ENCODE measurements around the gene TRAPPC2L. TPM values are rescaled to one million over a fixed set of nuclear protein-coding genes. Genes with fewer than 3 reads are reported as not detected.

TRAPPC2L gene
- total and polyA plus RNA-seq, 2 experiments from 2014 or later: 58.7 to 215 TPM

- Histone ChIP-seq H3K79me2 (no peaks in the 10 kb centered on the region), H3K36me3 (replicated peaks; ENCODE audit: insufficient read depth, low read depth) (no peaks in the 10 kb centered on the region), H3K4me1 (ENCODE audit: insufficient read depth) (no peaks in the 10 kb centered on the region), H3K9me3 (ENCODE audit: low read depth) (no peaks in the 10 kb centered on the region), H3K9me2 (replicated peaks; ENCODE audit: insufficient read depth) (no peaks in the 10 kb centered on the region), H3K27ac (no peak overlapping the region), H3K4me3 (no peak overlapping the region), H3K27me3 (no peaks in the 10 kb centered on the region), H3K4me2 (no peak overlapping the region), H4K20me1 (ENCODE audit: insufficient read depth, poor library complexity, severe bottlenecking) (no peaks in the 10 kb centered on the region), H2AFZ (no peak overlapping the region)
- WGBS (ENCODE audit: low lambda C conversion rate, missing lambda C conversion rate): 90% methylated on average over 55 of the region's 57 CpGs
- DNase-seq (ENCODE audit: low spot score): no peak
- no peak for TF ChIP-seq EZH2 (IDR thresholded peaks at IDR 0.05; ENCODE audit: borderline replicate concordance)
- no peak for TF ChIP-seq CTCF (IDR thresholded peaks at IDR 0.05; ENCODE audit: poor library complexity)
- TF ChIP-seq EZH2phosphoT487 (IDR thresholded peaks at IDR 0.05; ENCODE audit: low read depth, severe bottlenecking, unreplicated experiment): no peak
These were observed 39.5 kb downstream of the TRAPPC2L start for GRCh38 chr16:88896238-88897070.

GRCh38 chr16:88897696-88898425 lies 40.9 kb downstream of the TRAPPC2L start:
- no peaks in the 10 kb centered on the region for H4K20me1 ChIP-seq (ENCODE audit: insufficient read depth, poor library complexity, severe bottlenecking)
- no peaks in the 10 kb centered on the region for H3K4me1 ChIP-seq (ENCODE audit: insufficient read depth)
- no peak for DNase-seq (ENCODE audit: low spot score)
- no peak overlapping the region for H3K4me3 ChIP-seq
- H3K79me2 ChIP-seq: no peaks in the 10 kb centered on the region
- no peaks in the 10 kb centered on the region for H3K9me2 ChIP-seq (replicated peaks; ENCODE audit: insufficient read depth)
- no peaks in the 10 kb centered on the region for H3K27me3 ChIP-seq
- no peak overlapping the region for H2AFZ ChIP-seq
- WGBS (ENCODE audit: low lambda C conversion rate, missing lambda C conversion rate): 93% methylated on average over 34 of the region's 34 CpGs
- H3K9me3 ChIP-seq (ENCODE audit: low read depth): no peaks in the 10 kb centered on the region
- H3K36me3 ChIP-seq (replicated peaks; ENCODE audit: insufficient read depth, low read depth): no peaks in the 10 kb centered on the region
- no peak overlapping the region for H3K27ac ChIP-seq
- TF ChIP-seq EZH2phosphoT487 (IDR thresholded peaks at IDR 0.05; ENCODE audit: low read depth, severe bottlenecking, unreplicated experiment): no peak
- no peak for TF ChIP-seq EZH2 (IDR thresholded peaks at IDR 0.05; ENCODE audit: borderline replicate concordance)
- TF ChIP-seq CTCF (IDR thresholded peaks at IDR 0.05; ENCODE audit: poor library complexity): no peak
- H3K4me2 ChIP-seq: no peak overlapping the region

- H4K20me1 ChIP-seq (ENCODE audit: insufficient read depth, poor library complexity, severe bottlenecking): no peaks in the 10 kb centered on the region
- no peaks in the 10 kb centered on the region for H3K36me3 ChIP-seq (replicated peaks; ENCODE audit: insufficient read depth, low read depth)
- no peak overlapping the region for H2AFZ ChIP-seq
- H3K9me2 ChIP-seq (replicated peaks; ENCODE audit: insufficient read depth): no peaks in the 10 kb centered on the region
- no peak for DNase-seq (ENCODE audit: low spot score)
- H3K27ac ChIP-seq: no peak overlapping the region
- no peak overlapping the region for H3K4me3 ChIP-seq
- no peaks in the 10 kb centered on the region for H3K27me3 ChIP-seq
- H3K79me2 ChIP-seq: no peaks in the 10 kb centered on the region
- H3K4me1 ChIP-seq (ENCODE audit: insufficient read depth): no peaks in the 10 kb centered on the region
- H3K9me3 ChIP-seq (ENCODE audit: low read depth): no peaks in the 10 kb centered on the region
- H3K4me2 ChIP-seq: no peak overlapping the region
- 91% methylated on average over 39 of the region's 41 CpGs for WGBS (ENCODE audit: low lambda C conversion rate, missing lambda C conversion rate)
- no peak for TF ChIP-seq EZH2 (IDR thresholded peaks at IDR 0.05; ENCODE audit: borderline replicate concordance)
- TF ChIP-seq EZH2phosphoT487 (IDR thresholded peaks at IDR 0.05; ENCODE audit: low read depth, severe bottlenecking, unreplicated experiment): no peak
- TF ChIP-seq CTCF (IDR thresholded peaks at IDR 0.05; ENCODE audit: poor library complexity): no peak
These were observed 43.2 kb downstream of the TRAPPC2L start for GRCh38 chr16:88899901-88900661.

All from hepatocyte (in vitro differentiated cells).